Esophagus muscularis mucosa (tissue), 4 donors: ENCODE data around the gene NSD1. TPM values are rescaled to one million over a fixed set of nuclear protein-coding genes. Genes with fewer than 3 reads are reported as not detected.

Source experiments
- DNase-seq: peaks from one replicate; pipeline ENCODE4 v3.0.0-alpha.2; 2017; ENCODE audit errors: extremely low spot score
- H3K27ac ChIP-seq, 4 donors: fragments of 200-600 bp; sonication (generic); replicated peaks in 1 of 4; 1 replicate in 3 of 4; 2 replicates in 1 of 4; pipeline ENCODE4 v1.5.1; 2016 to 2019; ENCODE audit warnings: mild to moderate bottlenecking in 1 of 4
- H3K27me3 ChIP-seq, 4 donors: fragments of 200-600 bp; sonication (generic); one replicate each; pipeline versions ENCODE4 v1.5.1 to v1.6.0; 2016 to 2019
- H3K36me3 ChIP-seq, 4 donors: fragments of 200-600 bp; sonication (generic); one replicate each; pipeline ENCODE4 v1.5.1; 2016 to 2019
- H3K4me1 ChIP-seq, 4 donors: fragments of 200-600 bp; sonication (generic); one replicate each; pipeline ENCODE4 v1.5.1; 2016 to 2019
- H3K4me3 ChIP-seq, 4 donors: fragments of 200-600 bp; sonication (generic); 1 replicate in 2 of 4; 2 replicates in 2 of 4; pipeline ENCODE4 v1.5.1; 2016 to 2019; ENCODE audit warnings: mild to moderate bottlenecking in 4 of 4, moderate library complexity in 1 of 4
- H3K9me3 ChIP-seq, 4 donors: fragments of 200-600 bp; sonication (generic); 1 replicate in 3 of 4; 2 replicates in 1 of 4; pipeline ENCODE4 v1.5.1; 2016 to 2019
- CTCF ChIP-seq, 3 experiments: fragments of 200-600 bp in 2 of 3; fragments of 450-650 bp in 1 of 3; sonication (generic) in 2 of 3; IDR thresholded peaks; one replicate each; pipeline ENCODE4 v1.5.1; 2017 to 2019; ENCODE audit warnings: antibody characterized with exemption in 3 of 3, mild to moderate bottlenecking in 2 of 3, moderate library complexity in 1 of 3
- EP300 ChIP-seq: sonication (generic); formaldehyde crosslinking; IDR thresholded peaks from one replicate; pipeline ENCODE4 v1.6.1; 2017; ENCODE audit warnings: antibody characterized with exemption
- POLR2A ChIP-seq: fragments of 450-650 bp; IDR thresholded peaks from one replicate; pipeline ENCODE4 v1.6.1; 2017; ENCODE audit warnings: antibody characterized with exemption, moderate library complexity, mild to moderate bottlenecking, low read depth
- POLR2AphosphoS5 ChIP-seq, 2 donors: sonication (generic); formaldehyde crosslinking; IDR thresholded peaks; one replicate each; pipeline ENCODE4 v1.6.1; 2017; ENCODE audit warnings: antibody characterized with exemption in 2 of 2
- WGBS: methylation state at CpG from one replicate; pipeline ENCODE4 v1.1.5; 2018; 5-methylcytosine and 5-hydroxymethylcytosine counted together
- intact Hi-C: fragments of 100-400 bp; cut with DNase I; formaldehyde crosslinking; loops from one replicate; pipeline ENCODE4 v1.15.1; 2023
- total RNA-seq, 4 donors: library from RNA; depleted of rRNA; stranded (reverse); fragments of >200 nt; gene quantifications; one replicate each; pipeline versions ENCODE4 v1.1.0 to v1.2.1, GENCODE V29; 2016

The NSD1 gene
- total RNA-seq, 4 donors from 2014 or later = 35.1 to 47.9 (median 43.7) TPM

- no peak for TF ChIP-seq CTCF (IDR thresholded peaks at IDR 0.05)
- TF ChIP-seq POLR2A = no peak
- TF ChIP-seq EP300 = no peak
- no peak for TF ChIP-seq POLR2AphosphoS5 (IDR thresholded peaks at IDR 0.05)
- no peaks in the 10 kb centered on the region for H3K27me3 ChIP-seq
- H3K4me3 ChIP-seq = no peak overlapping the region
- intact Hi-C loops = no loop called here
- WGBS = 92% methylated on average over 9 of the region's 12 CpGs
- peaks cover 0 to 15% (median 7%) of the 10 kb centered on the region in 4 donors for H3K4me1 ChIP-seq
- H3K27ac ChIP-seq = no peak overlapping the region
- DNase-seq = no peak
- no peaks in the 10 kb centered on the region for H3K9me3 ChIP-seq
- H3K36me3 ChIP-seq = peaks cover 50 to 82% (median 69%) of the 10 kb centered on the region in 4 donors
These were observed 160.4 kb downstream of the NSD1 start for GRCh38 chr5:177293819-177294581.

- Histone ChIP-seq H3K27me3 (no peaks in the 10 kb centered on the region), H3K27ac (no peak overlapping the region), H3K9me3 (no peaks in the 10 kb centered on the region), H3K36me3 (peaks cover 44 to 76% (median 63%) of the 10 kb centered on the region in 4 donors), H3K4me1 (peaks cover 5 to 17% (median 12%) of the 10 kb centered on the region in 4 donors), H3K4me3 (no peak overlapping the region)
- TF ChIP-seq EP300 (no peak), POLR2A (no peak), POLR2AphosphoS5 (IDR thresholded peaks at IDR 0.05) (no peak), CTCF (IDR thresholded peaks at IDR 0.05) (no peak)
- no peak for DNase-seq
- 94% methylated on average over 2 of the region's 3 CpGs for WGBS
- intact Hi-C loops = no loop called here
These were observed 161.1 kb downstream of the NSD1 start for GRCh38 chr5:177294632-177295031.

- 84% methylated on average over 6 of the region's 9 CpGs for WGBS
- intact Hi-C loops = no loop called here
- Histone ChIP-seq H3K27ac (no peak overlapping the region), H3K27me3 (no peaks in the 10 kb centered on the region), H3K4me3 (no peak overlapping the region), H3K36me3 (peaks cover 37 to 63% (median 52%) of the 10 kb centered on the region in 4 donors), H3K9me3 (no peaks in the 10 kb centered on the region), H3K4me1 (peaks cover 18 to 28% (median 25%) of the 10 kb centered on the region in 4 donors)
- TF ChIP-seq CTCF (IDR thresholded peaks at IDR 0.05) (no peak), POLR2AphosphoS5 (IDR thresholded peaks at IDR 0.05) (no peak), POLR2A (no peak), EP300 (no peak)
- no peak for DNase-seq
These were observed 162.4 kb downstream of the NSD1 start for GRCh38 chr5:177295924-177296323.

- 61% methylated on average over 4 of the region's 4 CpGs for WGBS
- Histone ChIP-seq H3K36me3 (peaks cover 34 to 56% (median 50%) of the 10 kb centered on the region in 4 donors), H3K9me3 (no peaks in the 10 kb centered on the region), H3K4me1 (peaks cover 25 to 34% (median 32%) of the 10 kb centered on the region in 4 donors), H3K27ac (peak overlapping the region in 1 of 4 donors; percentile 3), H3K27me3 (no peaks in the 10 kb centered on the region), H3K4me3 (no peak overlapping the region)
- no peak for DNase-seq
- intact Hi-C loops = no loop called here
- TF ChIP-seq POLR2A = no peak
- no peak for TF ChIP-seq EP300
- TF ChIP-seq POLR2AphosphoS5 (IDR thresholded peaks at IDR 0.05) = no peak
- no peak for TF ChIP-seq CTCF (IDR thresholded peaks at IDR 0.05)
These were observed 163.0 kb downstream of the NSD1 start for GRCh38 chr5:177296581-177296980.
